Tongue (tissue), 2 donors: ENCODE measurements around the gene WDR18. TPM values are rescaled to one million over a fixed set of nuclear protein-coding genes. Genes with fewer than 3 reads are reported as not detected.
A peak's percentile ranks its signal among the peaks of the same experiment; 100 is the strongest.
"Not testable (repeated sequence)": the region's sequence is repeated elsewhere in the genome, so short reads cannot be mapped to it uniquely, and the experiment has no call there.

Source experiments
- DNase-seq: peaks from one replicate; pipeline ENCODE4 v3.0.0-alpha.2; 2015
- total RNA-seq: library from RNA; depleted of rRNA; stranded (reverse); fragments of >200 nt; gene quantifications from one replicate; pipeline ENCODE4 v1.2.3, GENCODE V29; 2014

Gene WDR18
- total RNA-seq, 1 donor from 2014 or later = 44.0 TPM

- no peak for DNase-seq
Observed at GRCh38 chr19:1019980-1020867, 36.1 kb downstream of the WDR18 start.

- DNase-seq = peak; percentile 99
Observed at GRCh38 chr19:1020868-1021425, 36.8 kb downstream of the WDR18 start, which contains the start of gene TMEM259. TSS of gene TMEM259 (minus strand) at chr19:1021123. CDS start at chr19:1020996, 127 bp downstream.

- not testable (repeated sequence) for DNase-seq
Observed at GRCh38 chr19:1023883-1024188, 39.7 kb downstream of the WDR18 start.

- not testable (repeated sequence) for DNase-seq
Observed at GRCh38 chr19:1025080-1025479, 40.9 kb downstream of the WDR18 start.

- peak; percentile 89 for DNase-seq
Observed at GRCh38 chr19:1025960-1026782, 42.0 kb downstream of the WDR18 start, which contains the start of gene CNN2. TSS of gene CNN2 (plus strand) at chr19:1026608. CDS start at chr19:1026662, 54 bp downstream.

- peak; percentile 57 for DNase-seq
Observed at GRCh38 chr19:1026783-1027649, 42.9 kb downstream of the WDR18 start.

- no peak for DNase-seq
Observed at GRCh38 chr19:1027650-1028061, 43.5 kb downstream of the WDR18 start.

GRCh38 chr19:1028062-1028926 lies 44.1 kb downstream of the WDR18 start:
- peak; percentile 94 for DNase-seq

- DNase-seq = no peak
Observed at GRCh38 chr19:1032264-1032867, 48.2 kb downstream of the WDR18 start.

GRCh38 chr19:1035998-1036621 lies 52.0 kb downstream of the WDR18 start:
- DNase-seq = no peak

GRCh38 chr19:1037621-1038064 lies 53.5 kb downstream of the WDR18 start:
- DNase-seq = no peak

GRCh38 chr19:1038978-1039645 lies 55.0 kb downstream of the WDR18 start:
- no peak for DNase-seq

- DNase-seq = peak; percentile 98
Observed at GRCh38 chr19:1039646-1040475, 55.7 kb downstream of the WDR18 start, which contains the start of gene ABCA7. TSS of gene ABCA7 (plus strand) at chr19:1040107. CDS start at chr19:1041362, 1,255 bp downstream.

- DNase-seq = peak; percentile 96
Observed at GRCh38 chr19:1040476-1041271, 56.5 kb downstream of the WDR18 start.

- no peak for DNase-seq
Observed at GRCh38 chr19:1041272-1041834, 57.2 kb downstream of the WDR18 start.

- peak; percentile 88 for DNase-seq
Observed at GRCh38 chr19:1041835-1042685, 57.9 kb downstream of the WDR18 start.
